ENCODE results near the gene PRKCE.
"Not testable (repeated sequence)": the region's sequence is repeated elsewhere in the genome, so short reads cannot be mapped to it uniquely, and the experiment has no call there.

Gene PRKCE

GRCh38 chr2:45690231-45690630, 38.8 kb downstream of the PRKCE start:
- no peak for TF ChIP-seq CTCF (IDR thresholded peaks at IDR 0.05; ENCODE audit: low read depth, low read length)
- no peak for DNase-seq (ENCODE audit: extremely low read depth, low read depth)

GRCh38 chr2:45691171-45691999, 39.9 kb downstream of the PRKCE start:
- no peak for DNase-seq (ENCODE audit: extremely low read depth, low read depth)
- no peak for TF ChIP-seq CTCF (IDR thresholded peaks at IDR 0.05; ENCODE audit: low read depth, low read length)

GRCh38 chr2:45692566-45692965, 41.1 kb downstream of the PRKCE start:
- no peak for TF ChIP-seq CTCF (IDR thresholded peaks at IDR 0.05; ENCODE audit: low read depth, low read length)
- no peak for DNase-seq (ENCODE audit: extremely low read depth, low read depth)

- not testable (repeated sequence) for DNase-seq (ENCODE audit: extremely low read depth, low read depth)
Observed at GRCh38 chr2:45695480-45696007, 44.1 kb downstream of the PRKCE start.

GRCh38 chr2:45696708-45697107, 45.2 kb downstream of the PRKCE start:
- DNase-seq (ENCODE audit: extremely low read depth, low read depth) = no peak
- TF ChIP-seq CTCF (IDR thresholded peaks at IDR 0.05; ENCODE audit: low read depth, low read length) = no peak

GRCh38 chr2:45697190-45697589, 45.7 kb downstream of the PRKCE start:
- no peak for DNase-seq (ENCODE audit: extremely low read depth, low read depth)
- no peak for TF ChIP-seq CTCF (IDR thresholded peaks at IDR 0.05; ENCODE audit: low read depth, low read length)

- TF ChIP-seq CTCF (IDR thresholded peaks at IDR 0.05; ENCODE audit: low read depth, low read length) = no peak
- DNase-seq (ENCODE audit: extremely low read depth, low read depth) = no peak
Observed at GRCh38 chr2:45698554-45698953, 47.1 kb downstream of the PRKCE start.

Data from AG09319 (cell line).